GM21576 (cell line): ENCODE measurements around the gene ADPRS.

ENCODE experiments used
- ATAC-seq: cut with Tn5 transposase; IDR thresholded peaks from one replicate; pipeline ENCODE4 v1.9.1; 2021; ENCODE audit warnings: mild to moderate bottlenecking, moderate library complexity; ENCODE audit not compliant: unreplicated experiment

The ADPRS gene

GRCh38 chr1:36107394-36107793 is 18.7 kb downstream of the ADPRS start:
- ATAC-seq, result no peak

- no peak for ATAC-seq
Measured at GRCh38 chr1:36108314-36108713, 19.6 kb downstream of the ADPRS start.

- ATAC-seq, result no peak
Measured at GRCh38 chr1:36109041-36109679, 20.5 kb downstream of the ADPRS start.

GRCh38 chr1:36111151-36111550 is 22.5 kb downstream of the ADPRS start:
- no peak for ATAC-seq

- ATAC-seq, result no peak
Measured at GRCh38 chr1:36112823-36113222, 24.1 kb downstream of the ADPRS start.

GRCh38 chr1:36114371-36114770 is 25.7 kb downstream of the ADPRS start:
- ATAC-seq, result no peak

GRCh38 chr1:36115200-36115669 is 26.5 kb downstream of the ADPRS start:
- no peak for ATAC-seq

- no peak for ATAC-seq
Measured at GRCh38 chr1:36115931-36116330, 27.2 kb downstream of the ADPRS start.

GRCh38 chr1:36116901-36117300 is 28.2 kb downstream of the ADPRS start:
- no peak for ATAC-seq

- ATAC-seq, result no peak
Measured at GRCh38 chr1:36118447-36119204, 29.9 kb downstream of the ADPRS start.

- ATAC-seq, result no peak
Measured at GRCh38 chr1:36119456-36119855, 30.8 kb downstream of the ADPRS start.

- ATAC-seq, result no peak
Measured at GRCh38 chr1:36122062-36123030, 33.7 kb downstream of the ADPRS start.

GRCh38 chr1:36123356-36123755 is 34.7 kb downstream of the ADPRS start:
- no peak for ATAC-seq

- no peak for ATAC-seq
Measured at GRCh38 chr1:36124404-36125128, 35.9 kb downstream of the ADPRS start.

GRCh38 chr1:36125129-36125991 is 36.7 kb downstream of the ADPRS start, which contains the start of gene COL8A2:
Gene COL8A2, minus strand, starts transcription at chr1:36125222. Its CDS starts 24,980 bp downstream, at chr1:36100242.
- ATAC-seq, result no peak

GRCh38 chr1:36126005-36126716 is 37.5 kb downstream of the ADPRS start:
- no peak for ATAC-seq

- ATAC-seq, result no peak
Measured at GRCh38 chr1:36126797-36127500, 38.3 kb downstream of the ADPRS start.
